Measurements from ENCODE around the gene CPNE1.

GRCh38 chr20:35661053-35661452 lies 3.6 kb downstream of the CPNE1 start:
- TF ChIP-seq CTCF (conservative IDR thresholded peaks at IDR 0.05 in 1 of 2, IDR thresholded peaks at IDR 0.05 in 1 of 2; ENCODE audit: low read depth in 1 of 2, low read length in 2 of 2) (no peak), EZH2 (IDR thresholded peaks at IDR 0.05; ENCODE audit: low read length, missing control alignments) (no peak)

Data from fibroblast of lung (primary cell).